Measurements from ENCODE around the gene DSCAML1. TPM values are rescaled to one million over a fixed set of nuclear protein-coding genes. Genes with fewer than 3 reads are reported as not detected.

DSCAML1 gene
- total RNA-seq, 1 experiment from 2014 or later = not detected

- TF ChIP-seq, protein P1, sequence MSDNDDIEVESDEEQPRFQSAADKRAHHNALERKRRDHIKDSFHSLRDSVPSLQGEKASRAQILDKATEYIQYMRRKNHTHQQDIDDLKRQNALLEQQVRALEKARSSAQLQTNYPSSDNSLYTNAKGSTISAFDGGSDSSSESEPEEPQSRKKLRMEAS (IDR thresholded peaks at IDR 0.05) = no peak
- no peak for TF ChIP-seq SP1 (IDR thresholded peaks at IDR 0.05; ENCODE audit: low read depth)
- no peak for TF ChIP-seq CEBPB (IDR thresholded peaks at IDR 0.05; ENCODE audit: low read depth)
- no peak for TF ChIP-seq FOSL1 (IDR thresholded peaks at IDR 0.05; ENCODE audit: low read depth)
- TF ChIP-seq ZBTB33 (IDR thresholded peaks at IDR 0.05; ENCODE audit: extremely low read depth, insufficient replicate concordance, low read length) = no peak
- TF ChIP-seq ATF3 (IDR thresholded peaks at IDR 0.05) = no peak
- no peak for TF ChIP-seq TCF7L2 (IDR thresholded peaks at IDR 0.05; ENCODE audit: borderline replicate concordance, extremely low read depth, insufficient read depth, insufficient read length)
- no peak for TF ChIP-seq EZH2phosphoT487 (IDR thresholded peaks at IDR 0.05; ENCODE audit: borderline replicate concordance)
- no peak for TF ChIP-seq RAD21 (IDR thresholded peaks at IDR 0.05; ENCODE audit: low read depth)
- no peak for TF ChIP-seq POLR2AphosphoS5 (IDR thresholded peaks at IDR 0.05; ENCODE audit: low read depth, low read length)
These were observed 187.0 kb downstream of the DSCAML1 start (continued) for GRCh38 chr11:117610045-117610444.

DNA sequence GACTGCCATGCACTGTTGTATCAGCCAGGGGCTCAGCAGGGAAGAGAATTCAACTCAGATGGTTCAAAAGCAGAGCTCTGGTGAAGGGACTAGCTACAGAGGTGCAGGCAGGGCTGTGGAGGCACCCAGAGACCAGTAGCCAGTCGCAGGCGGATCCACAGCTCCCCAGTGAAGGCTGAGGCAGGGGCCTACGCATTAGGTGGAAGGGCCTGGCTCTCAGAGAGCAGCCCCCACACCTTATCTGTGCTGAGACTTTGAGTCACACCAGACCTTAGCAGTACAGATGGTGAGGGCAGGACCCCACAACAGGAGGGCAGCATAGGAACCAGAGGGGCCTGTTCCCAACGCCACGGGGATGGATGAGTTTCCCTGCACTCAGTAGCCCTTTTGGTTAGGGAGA lies 189.6 kb downstream of the DSCAML1 start:
- TF ChIP-seq YY1 (IDR thresholded peaks at IDR 0.05; ENCODE audit: extremely low read depth, insufficient replicate concordance, low read depth, low read length) (no peak), ATF3 (IDR thresholded peaks at IDR 0.05) (no peak), CEBPB (IDR thresholded peaks at IDR 0.05; ENCODE audit: low read depth) (no peak), ELF1 (IDR thresholded peaks at IDR 0.05; ENCODE audit: borderline replicate concordance, low read depth) (no peak), SRF (IDR thresholded peaks at IDR 0.05; ENCODE audit: low read depth) (no peak), CBX3 (IDR thresholded peaks at IDR 0.05; ENCODE audit: low read depth) (no peak), EGR1 (IDR thresholded peaks at IDR 0.05; ENCODE audit: low read depth) (no peak), ZBTB33 (IDR thresholded peaks at IDR 0.05; ENCODE audit: extremely low read depth, insufficient replicate concordance, low read length) (no peak), JUND (IDR thresholded peaks at IDR 0.05) (no peak), FOSL1 (IDR thresholded peaks at IDR 0.05; ENCODE audit: low read depth) (no peak)
- TF ChIP-seq, protein P2, sequence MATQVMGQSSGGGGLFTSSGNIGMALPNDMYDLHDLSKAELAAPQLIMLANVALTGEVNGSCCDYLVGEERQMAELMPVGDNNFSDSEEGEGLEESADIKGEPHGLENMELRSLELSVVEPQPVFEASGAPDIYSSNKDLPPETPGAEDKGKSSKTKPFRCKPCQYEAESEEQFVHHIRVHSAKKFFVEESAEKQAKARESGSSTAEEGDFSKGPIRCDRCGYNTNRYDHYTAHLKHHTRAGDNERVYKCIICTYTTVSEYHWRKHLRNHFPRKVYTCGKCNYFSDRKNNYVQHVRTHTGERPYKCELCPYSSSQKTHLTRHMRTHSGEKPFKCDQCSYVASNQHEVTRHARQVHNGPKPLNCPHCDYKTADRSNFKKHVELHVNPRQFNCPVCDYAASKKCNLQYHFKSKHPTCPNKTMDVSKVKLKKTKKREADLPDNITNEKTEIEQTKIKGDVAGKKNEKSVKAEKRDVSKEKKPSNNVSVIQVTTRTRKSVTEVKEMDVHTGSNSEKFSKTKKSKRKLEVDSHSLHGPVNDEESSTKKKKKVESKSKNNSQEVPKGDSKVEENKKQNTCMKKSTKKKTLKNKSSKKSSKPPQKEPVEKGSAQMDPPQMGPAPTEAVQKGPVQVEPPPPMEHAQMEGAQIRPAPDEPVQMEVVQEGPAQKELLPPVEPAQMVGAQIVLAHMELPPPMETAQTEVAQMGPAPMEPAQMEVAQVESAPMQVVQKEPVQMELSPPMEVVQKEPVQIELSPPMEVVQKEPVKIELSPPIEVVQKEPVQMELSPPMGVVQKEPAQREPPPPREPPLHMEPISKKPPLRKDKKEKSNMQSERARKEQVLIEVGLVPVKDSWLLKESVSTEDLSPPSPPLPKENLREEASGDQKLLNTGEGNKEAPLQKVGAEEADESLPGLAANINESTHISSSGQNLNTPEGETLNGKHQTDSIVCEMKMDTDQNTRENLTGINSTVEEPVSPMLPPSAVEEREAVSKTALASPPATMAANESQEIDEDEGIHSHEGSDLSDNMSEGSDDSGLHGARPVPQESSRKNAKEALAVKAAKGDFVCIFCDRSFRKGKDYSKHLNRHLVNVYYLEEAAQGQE (IDR thresholded peaks at IDR 0.05; ENCODE audit: low read depth) = no peak
- TF ChIP-seq, protein P1 (IDR thresholded peaks at IDR 0.05) = no peak
- no peaks in the 10 kb centered on the region for H3K9me2 ChIP-seq (ENCODE audit: insufficient read depth)
- CTCF ChIA-PET = no interaction called here
- no peaks in the 10 kb centered on the region for H3K79me2 ChIP-seq (ENCODE audit: insufficient read depth, low read length)
- ATAC-seq (no peak), DNase-seq (ENCODE audit: low read depth, low spot score) (no peak)
- H4K20me1 ChIP-seq (ENCODE audit: insufficient read depth) = no peaks in the 10 kb centered on the region
- H3K27me3 ChIP-seq (ENCODE audit: insufficient read depth, low read length) = peaks cover 65% of the 10 kb centered on the region
- H3K4me2 ChIP-seq (ENCODE audit: low read length) = no peak overlapping the region
- no peak overlapping the region for H3K27ac ChIP-seq (ENCODE audit: low read depth, low read length)
- no peak overlapping the region for H2AFZ ChIP-seq (ENCODE audit: low read depth, low read length, poor library complexity, severe bottlenecking)
- no peak overlapping the region for H3K9ac ChIP-seq (ENCODE audit: low read length)
- no peaks in the 10 kb centered on the region for H3K4me1 ChIP-seq (ENCODE audit: control insufficient read depth in 1 of 2, insufficient read depth in 2 of 2, low read length in 2 of 2)
- no peak overlapping the region for H3K4me3 ChIP-seq (replicated peaks in 1 of 2; ENCODE audit: low read depth in 1 of 2, low read length in 2 of 2)
- H3K36me3 ChIP-seq (ENCODE audit: control insufficient read depth in 1 of 2, insufficient read depth in 2 of 2, low read length in 2 of 2) = no peaks in the 10 kb centered on the region
- no peaks in the 10 kb centered on the region for H3K9me3 ChIP-seq (ENCODE audit: control insufficient read depth in 1 of 2, insufficient read depth in 1 of 2, low read depth in 1 of 2, low read length in 2 of 2)
- POLR2A ChIA-PET = no interaction called here
- intact Hi-C loops (cut with micrococcal nuclease) = no loop called here
- BruUV-seq (replicated peaks) = no TSS peak
- RAD21 ChIA-PET (ENCODE audit: low non-redundant PET in 1 of 2, low total read pairs in 2 of 2, uncharacterized antibody in 2 of 2, unreplicated experiment in 2 of 2) = no interaction called here

All from HCT116 (cell line).